ENCODE results near the gene JADE1. TPM values are rescaled to one million over a fixed set of nuclear protein-coding genes. Genes with fewer than 3 reads are reported as not detected.

JADE1 gene
- total and polyA plus RNA-seq, 2 experiments from 2014 or later: 84.2 to 158 TPM

GRCh38 chr4:128917781-128918180, 108.3 kb downstream of the JADE1 start:
- Histone ChIP-seq H3K4me1 (ENCODE audit: insufficient read depth) (no peaks in the 10 kb centered on the region), H3K4me3 (no peak overlapping the region), H3K27me3 (ENCODE audit: insufficient read depth) (no peaks in the 10 kb centered on the region), H3K27ac (ENCODE audit: low read depth) (no peak overlapping the region), H4K20me1 (replicated peaks; ENCODE audit: insufficient read depth) (no peaks in the 10 kb centered on the region), H3K4me2 (no peak overlapping the region), H3K79me2 (replicated peaks; ENCODE audit: insufficient read depth) (no peaks in the 10 kb centered on the region), H3F3A (replicated peaks; ENCODE audit: low read depth) (no peaks in the 10 kb centered on the region), H2AFZ (no peak overlapping the region), H3K9me2 (ENCODE audit: insufficient read depth) (no peaks in the 10 kb centered on the region), H3K36me3 (ENCODE audit: insufficient read depth) (no peaks in the 10 kb centered on the region)
- no peaks in the 10 kb centered on the region for H3K36me3 Mint-ChIP-seq (ENCODE audit: low read depth)
- no peak overlapping the region for H3K4me3 Mint-ChIP-seq
- DNase-seq (ENCODE audit: low spot score) (no peak), ATAC-seq (no peak)
- H3K27me3 Mint-ChIP-seq (ENCODE audit: insufficient read depth, low read depth, poor library complexity): no peaks in the 10 kb centered on the region
- no peak overlapping the region for H3K27ac Mint-ChIP-seq
- no peaks in the 10 kb centered on the region for H3K4me1 Mint-ChIP-seq
- TF ChIP-seq JUNB (IDR thresholded peaks at IDR 0.05; ENCODE audit: unreplicated experiment): no peak
- H3K9me3 Mint-ChIP-seq: no peaks in the 10 kb centered on the region

- Histone ChIP-seq H3K36me3 (ENCODE audit: insufficient read depth) (no peaks in the 10 kb centered on the region), H3K9me2 (ENCODE audit: insufficient read depth) (no peaks in the 10 kb centered on the region), H3K4me2 (no peak overlapping the region), H3K4me1 (ENCODE audit: insufficient read depth) (no peaks in the 10 kb centered on the region), H3K27me3 (ENCODE audit: insufficient read depth) (no peaks in the 10 kb centered on the region), H3K4me3 (no peak overlapping the region), H3K79me2 (replicated peaks; ENCODE audit: insufficient read depth) (no peaks in the 10 kb centered on the region), H3F3A (replicated peaks; ENCODE audit: low read depth) (no peaks in the 10 kb centered on the region), H4K20me1 (replicated peaks; ENCODE audit: insufficient read depth) (no peaks in the 10 kb centered on the region), H2AFZ (no peak overlapping the region), H3K27ac (ENCODE audit: low read depth) (no peak overlapping the region)
- ATAC-seq (no peak), DNase-seq (ENCODE audit: low spot score) (no peak)
- Mint-ChIP-seq H3K36me3 (ENCODE audit: low read depth) (no peaks in the 10 kb centered on the region), H3K27me3 (ENCODE audit: insufficient read depth, low read depth, poor library complexity) (no peaks in the 10 kb centered on the region), H3K27ac (no peak overlapping the region), H3K4me1 (no peaks in the 10 kb centered on the region), H3K9me3 (no peaks in the 10 kb centered on the region), H3K4me3 (no peak overlapping the region)
- TF ChIP-seq REST (IDR thresholded peaks at IDR 0.05; ENCODE audit: unreplicated experiment) (no peak), ETS1 (IDR thresholded peaks at IDR 0.05) (no peak), ZNF331 (CRISPR knock-in tag; IDR thresholded peaks at IDR 0.05; ENCODE audit: low read depth) (no peak), CREB1 (CRISPR knock-in tag; IDR thresholded peaks at IDR 0.05; ENCODE audit: low read depth) (no peak), STAT1 (IDR thresholded peaks at IDR 0.05; ENCODE audit: unreplicated experiment) (no peak), ZNF462 (CRISPR knock-in tag; IDR thresholded peaks at IDR 0.05) (no peak), POLR2AphosphoS5 (IDR thresholded peaks at IDR 0.05; ENCODE audit: low read depth) (no peak), ZNF114 (CRISPR knock-in tag; IDR thresholded peaks at IDR 0.05) (no peak), NANOG (IDR thresholded peaks at IDR 0.05; ENCODE audit: borderline replicate concordance) (no peak), JUNB (IDR thresholded peaks at IDR 0.05; ENCODE audit: unreplicated experiment) (no peak), EZH2phosphoT487 (IDR thresholded peaks at IDR 0.05; ENCODE audit: unreplicated experiment) (no peak)
Measured at GRCh38 chr4:128921954-128922353, 112.5 kb downstream of the JADE1 start.

Measured in GM23338 (cell line).